Pancreas (tissue), 10 donors: ENCODE results near the gene PITPNC1. TPM values are rescaled to one million over a fixed set of nuclear protein-coding genes. Genes with fewer than 3 reads are reported as not detected.
A peak's percentile ranks its signal among the peaks of the same experiment; 100 is the strongest.

Source experiments
- ATAC-seq, 4 donors: fragments of 200-7000 bp; cut with Tn5 transposase; one replicate each; pipeline versions ENCODE4 v1.8.0 to v1.9.1; 2020; ENCODE audit warnings: mild to moderate bottlenecking in 4 of 4, moderate library complexity in 4 of 4
- DNase-seq, 6 donors: peaks; one replicate each; pipeline ENCODE4 v3.0.0-alpha.2; 2020
- FAIRE-seq: peaks from 2 replicates; lab custom pipeline; 2012; peaks lifted over from hg19 to GRCh38; lab: Jason Lieb, UNC
- H3K27ac ChIP-seq, 4 donors: fragments of 200-600 bp; sonication (generic); 1 replicate in 3 of 4; 2 replicates in 1 of 4; pipeline versions ENCODE4 v1.5.0 to v1.8.0; 2020
- H3K27me3 ChIP-seq, 4 donors: fragments of 200-600 bp; one replicate each; pipeline ENCODE4 v1.8.0; 2021
- H3K36me3 ChIP-seq, 3 donors: fragments of 200-600 bp; sonication (generic) in 1 of 3; one replicate each; pipeline versions ENCODE4 v1.5.0 to v1.8.0; 2020 to 2021
- H3K4me1 ChIP-seq, 3 donors: fragments of 200-600 bp; one replicate each; pipeline ENCODE4 v1.8.0; 2021
- H3K4me3 ChIP-seq, 4 donors: fragments of 200-600 bp; sonication (generic) in 2 of 4; one replicate each; pipeline versions ENCODE4 v1.5.0 to v1.8.0; 2020 to 2021
- H3K9me3 ChIP-seq, 4 donors: fragments of 200-600 bp; one replicate each; pipeline ENCODE4 v1.8.0; 2021
- CTCF ChIP-seq, 4 donors: fragments of 200-600 bp; sonication (generic) in 3 of 4; IDR thresholded peaks; one replicate each; pipeline versions ENCODE4 v1.5.0 to v1.8.0; 2021; ENCODE audit warnings: antibody characterized with exemption in 4 of 4
- WGBS, 2 donors: extraction: QIAGEN DNeasy Blood & Tissue Kit; methylation state at CpG; one replicate each; pipeline ENCODE4 v1.1.7; 2013; 5-methylcytosine and 5-hydroxymethylcytosine counted together
- intact Hi-C, 3 donors: fragments of 100-400 bp; cut with DNase I; formaldehyde crosslinking; loops; one replicate each; pipeline versions ENCODE4 v1.11.1 to v1.14.2; 2022
- polyA plus RNA-seq, 2 donors: library from polyadenylated mRNA; stranded (reverse); fragments of 200-250 nt; gene quantifications; one replicate each; pipeline ENCODE4 v1.2.3, GENCODE V29; 2013
- total RNA-seq, 6 donors: library from RNA; stranded (reverse); fragmentation: NEBNext Ultra II Directional in 4 of 6; extraction: Animal tissue kit (Norgen Biotek cat#: 25700) in 4 of 6; gene quantifications; one replicate each; pipeline versions ENCODE4 v1.2.1 to v1.2.4, GENCODE V29; 2021 to 2023
- donor health status: healthy with polysubstance abuse.
- donor health status: DM: no; HTN: no; CAD: no; lungs with moderate emphysema.
- donor health status: DM: no; HTN: no; CAD: no.
- donor health status: control.
- donor health status: control.
- donor health status: Bipolar disorder and iron deficiency.
- donor health status: DM: yes; HTN: yes; CAD: no.
- donor health status: DM: no; HTN: no; CAD: no.
- donor health status: DM: no; HTN: no; CAD: no.
- donor health status: DM: yes; HTN: yes; CAD: no.

Gene PITPNC1
- total and polyA plus RNA-seq, 8 donors = 9.5 to 28.8 (median 24.4) TPM

DNA sequence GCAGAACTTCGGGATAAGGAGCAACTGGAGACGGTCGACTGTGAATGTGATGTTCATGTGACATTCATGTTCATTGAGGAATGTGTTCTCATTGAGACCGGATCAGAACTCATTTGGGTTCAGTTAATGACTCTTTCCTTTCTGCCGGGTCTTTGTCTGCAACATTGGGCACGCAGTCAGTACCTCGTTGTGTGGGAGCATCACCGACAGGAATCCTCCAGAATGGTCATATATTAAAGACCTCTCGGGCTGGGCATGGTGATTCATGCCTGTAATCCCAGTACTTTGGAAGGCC lies 144.6 kb downstream of the PITPNC1 start:
- whole genome bisulfite sequencing, 2 donors = 92 to 93% methylated on average over 9 of the region's 9 CpGs
- no peaks in the 10 kb centered on the region for H3K27me3 ChIP-seq
- no peak for ATAC-seq
- intact Hi-C loops = no loop called here
- peaks cover 13 to 33% (median 20%) of the 10 kb centered on the region in 3 donors for H3K4me1 ChIP-seq
- H3K36me3 ChIP-seq = no peaks in the 10 kb centered on the region
- H3K4me3 ChIP-seq = no peak overlapping the region
- TF ChIP-seq CTCF (IDR thresholded peaks at IDR 0.05) = no peak
- no peak for DNase-seq
- no peak for FAIRE-seq
- H3K9me3 ChIP-seq = no peaks in the 10 kb centered on the region
- no peak overlapping the region for H3K27ac ChIP-seq

GRCh38 chr17:67523101-67523500 lies 146.0 kb downstream of the PITPNC1 start:
- Histone ChIP-seq H3K9me3 (no peaks in the 10 kb centered on the region), H3K36me3 (no peaks in the 10 kb centered on the region), H3K27ac (no peak overlapping the region), H3K4me1 (peaks cover 13 to 37% (median 21%) of the 10 kb centered on the region in 3 donors), H3K4me3 (no peak overlapping the region), H3K27me3 (no peaks in the 10 kb centered on the region)
- 76 to 85% methylated on average over 5 of the region's 5 CpGs for WGBS, 2 donors
- intact Hi-C loops = no loop called here
- ATAC-seq (no peak), FAIRE-seq (no peak), DNase-seq (no peak)
- no peak for TF ChIP-seq CTCF (IDR thresholded peaks at IDR 0.05)

DNA sequence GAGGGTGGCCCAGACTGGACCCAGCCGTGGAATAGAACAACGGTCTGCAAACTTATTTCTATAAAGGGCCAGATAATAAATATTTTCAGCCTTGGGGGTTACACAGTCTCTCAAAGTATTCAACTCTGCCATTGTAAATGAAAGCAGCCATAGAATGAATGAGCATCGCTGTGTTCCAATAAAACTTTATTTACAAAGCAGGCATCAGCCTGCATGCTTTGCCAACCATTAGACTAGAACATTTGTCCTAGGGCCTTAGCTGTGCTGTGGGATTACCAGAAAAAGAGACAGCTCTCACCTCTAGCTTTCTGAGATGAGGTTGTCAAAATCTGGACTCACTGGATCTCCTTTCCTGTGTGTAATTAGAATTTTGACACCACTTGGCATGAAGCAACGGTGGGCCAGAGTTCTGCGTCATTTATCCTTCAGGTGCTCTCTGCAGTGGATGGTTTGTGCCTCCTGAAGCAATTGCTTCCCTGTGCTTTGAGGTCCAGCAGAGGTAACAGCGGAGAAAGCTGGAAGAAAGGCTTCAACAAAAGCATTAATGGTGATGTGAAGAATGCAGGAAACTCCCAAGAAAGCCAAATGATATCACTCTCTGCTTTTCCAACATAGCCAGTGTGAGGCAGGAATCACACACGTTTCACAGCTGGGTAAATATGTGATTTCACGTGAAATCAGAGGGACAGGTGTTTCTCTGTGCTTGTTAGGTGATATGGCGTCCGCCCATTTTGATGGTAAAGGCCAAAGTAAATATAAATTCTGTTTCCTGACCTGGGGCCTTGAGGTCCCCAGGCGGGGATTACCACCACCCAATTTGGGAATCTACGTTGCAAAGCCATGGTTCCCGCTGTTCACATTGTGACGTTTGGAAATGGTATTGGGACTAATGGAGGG lies 148.4 kb downstream of the PITPNC1 start:
- FAIRE-seq = no peak
- H3K27ac ChIP-seq = peak overlapping the region; percentile 56 to 76 (median 70)
- peak in 4 of 6 donors; percentile 53 to 83 (median 72) for DNase-seq
- 46 to 51% methylated on average over 14 of the region's 14 CpGs for WGBS, 2 donors
- intact Hi-C loops = no loop called here
- no peaks in the 10 kb centered on the region for H3K36me3 ChIP-seq
- H3K4me3 ChIP-seq = peak overlapping the region in 2 of 4 donors; percentile 11 to 12
- no peaks in the 10 kb centered on the region for H3K9me3 ChIP-seq
- TF ChIP-seq CTCF (IDR thresholded peaks at IDR 0.05) = no peak
- peak; percentile 70 to 81 (median 72) for ATAC-seq
- H3K4me1 ChIP-seq = peaks cover 25 to 51% (median 25%) of the 10 kb centered on the region in 3 donors
- no peaks in the 10 kb centered on the region for H3K27me3 ChIP-seq

DNA sequence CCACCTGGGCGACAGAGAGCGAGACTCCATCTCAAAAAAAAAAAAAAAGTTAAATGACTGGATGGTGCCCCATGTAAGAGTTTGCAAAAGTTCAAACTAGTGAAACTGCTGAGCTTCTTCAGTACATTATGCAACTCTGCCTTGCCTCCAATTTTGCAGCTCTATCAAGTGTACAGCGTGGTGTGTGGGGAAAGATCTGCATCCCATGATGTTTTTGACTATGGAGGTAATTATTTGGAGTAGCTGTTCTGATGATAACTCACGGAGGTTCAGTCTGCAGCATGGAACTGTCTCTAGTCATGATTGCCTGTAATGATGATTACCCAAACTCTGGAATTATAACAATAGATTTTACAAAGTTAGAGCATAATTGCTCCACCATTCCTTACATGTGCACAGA lies 149.6 kb downstream of the PITPNC1 start:
- H3K27me3 ChIP-seq = no peaks in the 10 kb centered on the region
- peaks cover 19 to 48% (median 27%) of the 10 kb centered on the region in 3 donors for H3K4me1 ChIP-seq
- no peak for TF ChIP-seq CTCF (IDR thresholded peaks at IDR 0.05)
- ATAC-seq (no peak), FAIRE-seq (no peak), DNase-seq (no peak)
- WGBS, 2 donors = 87 to 89% methylated on average over 4 of the region's 4 CpGs
- no peak overlapping the region for H3K4me3 ChIP-seq
- intact Hi-C loops = no loop called here
- no peaks in the 10 kb centered on the region for H3K9me3 ChIP-seq
- H3K36me3 ChIP-seq = no peaks in the 10 kb centered on the region
- no peak overlapping the region for H3K27ac ChIP-seq
